NCI-H146 treated with DMSO at 0.1 percent for 48 hours (cell line): ENCODE measurements around the gene SLC22A17.

Experiments
- DNase-seq: peaks from one replicate; lab custom pipeline; 2025; ENCODE audit not compliant: unreplicated experiment; lab: John Stamatoyannopoulos, UW

SLC22A17 gene

GRCh38 chr14:23364164-23365035 is 11.7 kb upstream of the SLC22A17 start:
- DNase-seq = no peak

- no peak for DNase-seq
Observed at GRCh38 chr14:23362200-23362599, 9.5 kb upstream of the SLC22A17 start.

GRCh38 chr14:23361763-23362162 is 9.1 kb upstream of the SLC22A17 start:
- DNase-seq = no peak

- DNase-seq = no peak
Observed at GRCh38 chr14:23361320-23361719, 8.6 kb upstream of the SLC22A17 start.

- DNase-seq = no peak
Observed at GRCh38 chr14:23360496-23360895, 7.8 kb upstream of the SLC22A17 start.

- DNase-seq = no peak
Observed at GRCh38 chr14:23359722-23360447, 7.2 kb upstream of the SLC22A17 start.

GRCh38 chr14:23359167-23359626 is 6.5 kb upstream of the SLC22A17 start:
- no peak for DNase-seq

- DNase-seq = no peak
Observed at GRCh38 chr14:23358553-23359166, 6.0 kb upstream of the SLC22A17 start.

- no peak for DNase-seq
Observed at GRCh38 chr14:23358042-23358441, 5.4 kb upstream of the SLC22A17 start.

GRCh38 chr14:23357261-23357660 is 4.6 kb upstream of the SLC22A17 start:
- DNase-seq = no peak

- no peak for DNase-seq
Observed at GRCh38 chr14:23356662-23357061, 4.0 kb upstream of the SLC22A17 start.

- DNase-seq = no peak
Observed at GRCh38 chr14:23355871-23356435, 3.3 kb upstream of the SLC22A17 start.

- no peak for DNase-seq
Observed at GRCh38 chr14:23354990-23355389, 2.3 kb upstream of the SLC22A17 start.

GRCh38 chr14:23353433-23353780 is 720 bp upstream of the SLC22A17 start:
- DNase-seq = no peak

- DNase-seq = no peak
Observed at GRCh38 chr14:23351681-23352505, 794 bp downstream of the SLC22A17 start.

- DNase-seq = no peak
Observed at GRCh38 chr14:23349156-23349845, 3.4 kb downstream of the SLC22A17 start.

GRCh38 chr14:23348297-23348655 is 4.4 kb downstream of the SLC22A17 start:
- DNase-seq = no peak

GRCh38 chr14:23347406-23348296 is 5.0 kb downstream of the SLC22A17 start:
- DNase-seq = no peak
